Activated CD4-positive, alpha-beta memory T cell treated with anti-CD3 and anti-CD28 coated beads for 36 hours (primary cell): Measurements from ENCODE around the gene THADA. TPM values are rescaled to one million over a fixed set of nuclear protein-coding genes. Genes with fewer than 3 reads are reported as not detected.
"Not testable (repeated sequence)": the region's sequence is repeated elsewhere in the genome, so short reads cannot be mapped to it uniquely, and the experiment has no call there.

Source experiments
- CTCF ChIA-PET: fragments of 350-600 bp; sonication (Branson Sonifier 250); formaldehyde crosslinking; loops from one replicate; lab custom pipeline; 2021; ENCODE audit warnings: antibody characterized with exemption, inconsistent platforms; lab: Charles Lee
- POLR2A ChIA-PET: fragments of 350-600 bp; sonication (Branson Sonifier 250); formaldehyde crosslinking; loops from one replicate; lab custom pipeline; 2021; ENCODE audit warnings: antibody characterized with exemption; lab: Charles Lee
- DNase-seq: peaks from one replicate; pipeline ENCODE4 v3.0.0-alpha.2; 2020
- H3K27ac Mint-ChIP-seq: one replicate; pipeline ENCODE4 v1.8.0; 2021; ENCODE audit warnings: mixed read lengths
- H3K27me3 Mint-ChIP-seq: one replicate; pipeline ENCODE4 v1.8.0; 2021; ENCODE audit warnings: mixed read lengths
- H3K36me3 Mint-ChIP-seq: one replicate; pipeline ENCODE4 v1.8.0; 2021; ENCODE audit warnings: mixed read lengths
- H3K4me1 Mint-ChIP-seq: one replicate; pipeline ENCODE4 v1.8.0; 2021; ENCODE audit warnings: low read depth, mixed read lengths
- H3K4me3 Mint-ChIP-seq: one replicate; pipeline ENCODE4 v1.8.0; 2021; ENCODE audit warnings: mild to moderate bottlenecking, mixed read lengths
- H3K9me3 Mint-ChIP-seq: one replicate; pipeline ENCODE4 v1.8.0; 2021; ENCODE audit warnings: mixed read lengths
- intact Hi-C: fragments of 100-400 bp; cut with micrococcal nuclease; formaldehyde crosslinking; loops from one replicate; pipeline ENCODE4 v1.15.1; 2023
- total RNA-seq, 2 experiments: library from RNA; stranded (reverse); gene quantifications; one replicate each; pipeline ENCODE4 v1.2.3, GENCODE V29; 2021

Gene THADA
- total RNA-seq, 2 experiments from 2014 or later, result 39.0 to 46.6 TPM

DNA sequence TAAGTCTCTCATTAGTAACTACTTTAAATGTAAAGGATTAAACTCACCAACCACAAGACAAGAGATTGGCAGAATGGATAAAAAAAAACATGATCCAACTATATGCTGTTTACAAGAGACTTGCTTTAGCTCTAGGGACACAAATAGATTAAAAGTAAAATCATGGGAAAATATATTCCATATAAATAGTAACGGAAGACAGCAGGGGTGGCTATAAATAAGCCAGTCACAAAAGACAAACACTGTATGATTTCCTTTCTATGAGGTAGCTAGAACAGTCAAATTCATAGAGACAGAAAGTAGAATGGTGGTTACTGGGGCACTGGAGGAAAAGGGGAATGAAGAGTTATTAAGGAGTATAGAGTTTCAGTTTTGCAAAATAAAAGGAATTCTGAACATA, 145.2 kb downstream of the THADA start:
- intact Hi-C loops, result no loop called here
- H3K36me3 Mint-ChIP-seq, result peaks cover 35% of the 10 kb centered on the region
- H3K27me3 Mint-ChIP-seq, result no peaks in the 10 kb centered on the region
- H3K9me3 Mint-ChIP-seq, result no peaks in the 10 kb centered on the region
- no peak overlapping the region for H3K27ac Mint-ChIP-seq
- no peak overlapping the region for H3K4me3 Mint-ChIP-seq
- peaks cover 3% of the 10 kb centered on the region for H3K4me1 Mint-ChIP-seq
- no peak for DNase-seq
- POLR2A ChIA-PET, result interaction anchor here (0.6 kb wide), 1 partner anchor 587 kb away, joined by 3 read pairs; no protein-coding TSS in a partner anchor
- CTCF ChIA-PET, result no interaction called here

DNA sequence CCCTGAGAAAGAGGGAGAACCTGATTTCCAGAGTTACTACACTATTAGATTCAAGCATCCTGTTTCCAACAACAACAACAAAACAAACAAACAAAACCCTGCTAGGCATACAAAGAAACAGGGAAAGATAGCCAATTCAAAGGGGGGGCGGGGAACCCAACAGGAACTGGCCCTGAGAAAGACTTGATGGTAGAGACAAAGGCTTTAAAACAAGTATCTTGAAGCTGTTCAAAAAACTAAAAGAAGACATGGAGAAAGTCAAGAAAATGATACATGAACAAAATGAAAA, 147.1 kb downstream of the THADA start:
- no peak for DNase-seq
- H3K4me3 Mint-ChIP-seq, result no peak overlapping the region
- H3K4me1 Mint-ChIP-seq, result peaks cover 3% of the 10 kb centered on the region
- intact Hi-C loops, result no loop called here
- H3K36me3 Mint-ChIP-seq, result peaks cover 35% of the 10 kb centered on the region
- H3K9me3 Mint-ChIP-seq, result no peaks in the 10 kb centered on the region
- POLR2A ChIA-PET, result no interaction called here
- H3K27me3 Mint-ChIP-seq, result no peaks in the 10 kb centered on the region
- H3K27ac Mint-ChIP-seq, result no peak overlapping the region
- CTCF ChIA-PET, result no interaction called here

DNA sequence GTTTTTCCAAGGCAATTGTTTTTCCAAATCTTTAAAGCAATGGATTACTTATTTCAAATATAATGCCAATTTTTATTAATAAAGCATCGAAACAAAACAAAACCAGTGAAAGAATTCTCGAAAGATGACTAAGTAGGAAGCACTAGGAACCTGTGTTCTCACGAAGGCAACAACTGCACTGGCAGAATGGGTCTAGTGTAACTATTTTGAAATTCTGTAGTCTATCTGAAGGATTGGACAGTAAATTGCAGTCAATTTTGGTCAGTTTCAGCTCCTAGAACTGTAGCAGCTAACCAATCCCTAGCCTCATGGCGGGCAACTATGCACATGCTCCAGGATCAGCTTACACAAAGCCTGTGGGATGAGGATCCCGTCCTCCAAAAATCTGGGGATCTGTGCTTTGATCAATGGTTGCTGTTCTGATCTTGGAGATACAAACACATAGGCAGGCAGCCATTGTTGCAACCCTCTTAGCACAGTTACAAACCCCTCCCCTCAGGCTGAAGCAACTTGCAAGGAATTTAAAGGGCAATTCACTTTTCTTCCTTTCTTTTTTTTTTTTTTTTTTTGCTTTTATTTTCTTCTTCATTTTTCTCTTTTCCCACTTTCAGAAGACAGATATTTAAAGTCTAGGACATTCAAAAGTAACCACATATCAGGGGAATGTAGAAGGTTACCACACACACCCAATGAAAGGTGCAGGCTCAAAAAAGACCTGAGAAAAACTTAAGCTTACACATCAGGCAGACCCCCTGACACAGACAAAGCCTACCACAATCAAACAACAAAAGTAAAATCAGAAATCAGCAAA, 147.6 kb downstream of the THADA start:
- Mint-ChIP-seq H3K4me1 (peaks cover 3% of the 10 kb centered on the region), H3K27ac (no peak overlapping the region), H3K36me3 (peaks cover 35% of the 10 kb centered on the region), H3K9me3 (no peaks in the 10 kb centered on the region), H3K27me3 (no peaks in the 10 kb centered on the region), H3K4me3 (no peak overlapping the region)
- DNase-seq, result no peak
- POLR2A ChIA-PET, result no interaction called here
- intact Hi-C loops, result no loop called here
- CTCF ChIA-PET, result interaction anchor here (0.6 kb wide), 1 partner anchor 219 kb away, joined by 4 read pairs; no protein-coding TSS in a partner anchor

DNA sequence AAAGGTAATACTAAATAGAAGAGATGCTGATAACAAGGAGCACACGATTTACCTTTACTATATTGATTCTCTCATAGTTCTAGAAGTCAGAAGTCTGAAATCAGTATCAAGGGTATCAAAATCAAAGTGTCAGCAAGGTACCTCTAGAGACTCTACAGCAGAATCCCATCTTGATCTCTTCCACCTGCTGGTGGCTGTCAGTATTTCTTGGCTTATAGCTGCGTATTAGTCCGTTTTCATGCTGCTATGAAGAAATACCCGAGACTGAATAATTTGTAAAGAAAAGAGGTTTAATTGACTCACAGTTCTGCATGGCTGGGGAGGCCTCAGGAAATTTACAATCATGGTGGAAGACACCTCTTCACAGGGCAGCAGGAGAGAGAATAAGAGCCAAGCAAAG, 149.1 kb downstream of the THADA start:
- DNase-seq, H3K27me3 Mint-ChIP-seq: not testable (repeated sequence)

DNA sequence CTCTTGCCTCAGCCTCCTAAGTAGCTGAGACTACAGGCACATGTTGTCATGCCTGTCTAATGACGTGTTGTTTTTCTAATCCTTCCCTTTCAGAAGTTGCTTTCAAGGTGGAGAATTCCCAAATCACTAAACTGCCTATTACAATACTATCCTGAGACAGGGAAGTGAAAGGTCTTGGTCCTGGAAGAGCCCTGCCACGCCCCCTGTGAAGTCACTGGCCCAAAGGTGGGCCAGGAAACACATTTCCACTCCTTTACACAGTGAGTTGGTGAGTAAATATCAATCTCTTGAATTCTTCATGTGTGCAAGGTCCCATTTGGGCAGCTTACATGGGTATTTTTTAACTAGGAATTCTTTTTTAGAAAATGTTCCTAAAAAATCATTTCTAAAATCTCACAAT, 150.1 kb downstream of the THADA start:
- no peak for DNase-seq
- CTCF ChIA-PET, result no interaction called here
- POLR2A ChIA-PET, result no interaction called here
- Mint-ChIP-seq H3K4me1 (no peaks in the 10 kb centered on the region), H3K27ac (no peak overlapping the region), H3K36me3 (peaks cover 28% of the 10 kb centered on the region), H3K4me3 (no peak overlapping the region), H3K27me3 (no peaks in the 10 kb centered on the region), H3K9me3 (no peaks in the 10 kb centered on the region)
- intact Hi-C loops, result no loop called here

More for the DNA sequence above, 149.1 kb downstream of the THADA start:
- POLR2A ChIA-PET, H3K9me3 Mint-ChIP-seq, H3K4me3 Mint-ChIP-seq, H3K4me1 Mint-ChIP-seq, H3K27ac Mint-ChIP-seq, CTCF ChIA-PET, intact Hi-C loops: not testable (repeated sequence)
- peaks cover 32% of the 10 kb centered on the region for H3K36me3 Mint-ChIP-seq

DNA sequence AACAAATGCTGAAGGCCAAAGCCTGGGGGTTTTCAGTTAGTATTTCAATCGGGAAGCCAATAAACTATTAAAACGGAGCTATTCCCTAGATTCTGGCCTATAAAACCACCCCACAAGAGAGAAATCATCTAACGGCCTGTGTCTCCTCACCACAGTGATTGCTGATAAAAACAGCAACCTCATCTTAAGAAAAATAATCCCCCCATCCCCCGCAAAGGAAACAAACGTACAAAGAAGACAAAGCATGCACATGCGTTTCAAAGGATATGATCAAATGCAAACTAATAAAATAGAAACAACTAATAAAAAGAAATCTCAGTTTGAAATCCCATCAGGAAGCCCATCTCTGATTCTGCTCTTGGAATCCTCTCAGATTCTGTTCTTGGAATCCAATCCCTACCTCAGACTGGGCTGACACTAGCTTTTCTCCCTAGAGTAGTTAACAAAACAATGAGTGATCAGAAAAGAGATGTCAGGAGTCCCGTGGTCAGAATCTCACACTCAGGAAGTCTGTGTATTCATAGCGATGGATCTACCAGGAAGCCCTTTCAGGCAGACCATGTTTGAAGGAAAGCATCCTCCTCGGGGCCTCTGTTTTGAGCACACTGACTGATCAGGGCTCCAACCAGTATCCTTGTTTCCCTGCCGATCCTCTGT, 150.7 kb downstream of the THADA start:
- Mint-ChIP-seq H3K27ac (no peak overlapping the region), H3K9me3 (no peaks in the 10 kb centered on the region), H3K27me3 (no peaks in the 10 kb centered on the region), H3K36me3 (peaks cover 22% of the 10 kb centered on the region), H3K4me3 (no peak overlapping the region), H3K4me1 (no peaks in the 10 kb centered on the region)
- POLR2A ChIA-PET, result no interaction called here
- intact Hi-C loops, result no loop called here
- DNase-seq, result no peak
- CTCF ChIA-PET, result interaction anchor here (1.2 to 1.4 kb wide), 2 partner anchors 34 to 132 kb away, joined by 4 to 5 read pairs; no protein-coding TSS in a partner anchor

DNA sequence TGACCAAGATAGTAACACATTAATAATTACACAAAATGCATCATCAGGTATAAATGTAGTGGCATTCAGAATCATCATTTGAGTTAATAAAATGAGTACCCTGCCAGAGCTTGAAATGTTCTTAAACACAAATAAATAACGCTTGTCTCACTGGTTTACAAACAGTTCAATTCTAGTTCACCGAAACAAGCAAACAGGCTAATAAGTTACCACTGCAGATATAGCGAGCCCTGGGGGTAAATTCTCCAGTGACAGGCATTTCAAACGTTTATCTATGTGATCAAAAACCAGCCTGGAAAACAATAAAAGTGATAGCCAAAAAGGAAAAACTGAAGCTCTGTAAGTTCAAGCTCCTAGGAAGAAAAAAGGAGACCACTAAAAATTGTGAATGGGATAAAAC, 152.6 kb downstream of the THADA start:
- H3K36me3 Mint-ChIP-seq, result peaks cover 15% of the 10 kb centered on the region
- H3K4me1 Mint-ChIP-seq, result peaks cover 2% of the 10 kb centered on the region
- H3K27me3 Mint-ChIP-seq, result no peaks in the 10 kb centered on the region
- intact Hi-C loops, result no loop called here
- H3K4me3 Mint-ChIP-seq, result no peak overlapping the region
- no peak for DNase-seq
- no peak overlapping the region for H3K27ac Mint-ChIP-seq
- H3K9me3 Mint-ChIP-seq, result no peaks in the 10 kb centered on the region
- CTCF ChIA-PET, result interaction anchor here (0.7 to 0.8 kb wide), 2 partner anchors 41 to 214 kb away, joined by 3 read pairs; no protein-coding TSS in a partner anchor
- POLR2A ChIA-PET, result no interaction called here

DNA sequence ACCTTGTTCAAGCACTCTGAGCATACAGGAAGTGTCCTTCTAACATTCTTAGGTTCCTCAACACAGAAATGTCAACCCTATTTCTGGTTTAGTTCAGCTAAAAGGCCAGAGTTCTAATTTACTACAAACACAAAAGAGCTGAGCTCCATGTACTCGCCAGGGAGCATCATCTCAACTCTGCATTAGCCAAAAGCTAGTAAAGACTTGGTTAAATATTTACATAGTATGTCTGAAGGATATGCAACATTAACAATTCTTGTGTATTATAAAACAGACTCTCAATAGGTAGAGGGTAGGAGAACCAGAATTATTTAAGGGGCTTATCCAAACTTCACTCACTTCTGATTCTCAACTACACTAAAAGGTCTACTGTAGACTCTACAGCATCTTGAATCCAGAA, 154.6 kb downstream of the THADA start:
- peaks cover 2% of the 10 kb centered on the region for H3K4me1 Mint-ChIP-seq
- H3K27ac Mint-ChIP-seq, result no peak overlapping the region
- H3K9me3 Mint-ChIP-seq, result no peaks in the 10 kb centered on the region
- POLR2A ChIA-PET, result no interaction called here
- intact Hi-C loops, result no loop called here
- no peak for DNase-seq
- H3K27me3 Mint-ChIP-seq, result no peaks in the 10 kb centered on the region
- H3K4me3 Mint-ChIP-seq, result no peak overlapping the region
- CTCF ChIA-PET, result no interaction called here
- H3K36me3 Mint-ChIP-seq, result peaks cover 15% of the 10 kb centered on the region

DNA sequence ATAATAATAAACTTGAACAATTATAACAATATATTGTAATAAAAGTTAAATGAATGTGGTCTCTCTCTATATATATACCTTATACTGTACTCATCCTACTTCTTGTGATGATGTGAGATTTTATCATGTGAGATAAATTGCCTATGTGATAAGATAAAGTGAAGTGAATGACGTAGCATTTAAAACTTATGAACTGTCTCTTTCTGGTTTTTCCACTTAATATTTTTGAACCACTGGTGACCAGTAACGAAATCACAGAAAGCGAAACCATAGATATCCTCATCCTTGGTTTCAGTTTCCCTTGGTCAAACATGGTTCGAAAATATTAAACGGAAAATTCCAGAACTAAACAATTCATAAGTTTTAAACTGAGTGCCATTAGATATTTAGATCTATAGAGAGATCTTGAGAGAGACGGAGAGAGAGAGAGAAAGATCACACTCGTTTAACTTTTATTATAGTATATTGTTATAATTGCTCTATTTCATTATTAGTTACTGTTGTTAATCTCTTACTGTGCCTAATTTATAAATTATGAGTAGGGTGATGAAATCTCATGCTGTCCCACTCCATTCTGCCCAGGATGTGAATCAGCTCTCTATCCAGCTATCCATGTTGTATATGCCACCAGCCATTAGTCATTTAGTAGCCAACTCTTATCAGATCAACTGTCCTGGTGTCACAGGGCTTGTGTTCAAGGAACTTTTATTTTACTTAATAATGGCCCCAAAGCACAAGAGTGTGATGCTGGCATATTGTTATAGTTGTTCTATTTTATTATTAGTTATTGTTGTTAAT, 156.8 kb downstream of the THADA start:
- CTCF ChIA-PET, result no interaction called here
- H3K27ac Mint-ChIP-seq, result no peak overlapping the region
- no peaks in the 10 kb centered on the region for H3K9me3 Mint-ChIP-seq
- intact Hi-C loops, result no loop called here
- no peaks in the 10 kb centered on the region for H3K27me3 Mint-ChIP-seq
- H3K36me3 Mint-ChIP-seq, result peaks cover 17% of the 10 kb centered on the region
- POLR2A ChIA-PET, result no interaction called here
- peaks cover 2% of the 10 kb centered on the region for H3K4me1 Mint-ChIP-seq
- no peak overlapping the region for H3K4me3 Mint-ChIP-seq
- no peak for DNase-seq

DNA sequence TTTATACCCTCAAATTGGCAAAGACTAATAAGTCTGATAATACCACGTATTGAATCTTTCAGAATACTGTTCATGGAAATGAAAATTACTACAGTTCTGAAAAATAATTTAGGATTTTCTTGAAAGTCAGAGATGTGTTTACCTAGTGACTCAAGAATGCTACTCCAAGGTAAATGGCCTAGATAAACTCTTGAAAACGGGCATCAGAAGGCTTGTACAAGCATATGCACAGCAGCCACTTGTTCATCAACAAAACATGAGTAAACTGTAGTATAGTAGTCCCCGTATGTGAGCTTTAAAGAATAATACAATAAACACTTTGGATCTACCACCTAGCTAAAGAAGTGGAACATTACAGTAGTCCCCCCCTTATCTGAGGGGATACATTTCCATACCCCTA, 157.5 kb downstream of the THADA start:
- CTCF ChIA-PET, result no interaction called here
- H3K27me3 Mint-ChIP-seq, result no peaks in the 10 kb centered on the region

DNA sequence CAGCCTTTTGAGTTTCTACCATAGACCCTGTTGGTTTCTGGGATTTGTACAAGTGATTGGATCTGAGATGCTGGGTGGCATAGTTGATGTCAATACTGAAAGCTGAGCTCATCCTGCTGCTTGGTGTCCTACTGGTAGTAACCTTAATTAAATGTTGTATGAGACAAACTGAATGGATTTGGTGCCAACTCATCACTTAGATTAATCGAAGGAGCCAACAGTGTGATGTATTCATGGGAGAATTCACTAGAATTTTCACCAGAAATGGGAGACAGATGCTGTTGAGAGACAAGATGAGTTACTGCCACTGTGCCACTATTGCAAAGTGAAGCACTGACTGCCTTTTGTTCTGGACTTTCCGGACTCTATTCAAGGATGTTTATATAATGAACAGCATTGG, 158.5 kb downstream of the THADA start:
- CTCF ChIA-PET, result no interaction called here
- H3K27me3 Mint-ChIP-seq, result no peaks in the 10 kb centered on the region

More for the DNA sequence above, 157.5 kb downstream of the THADA start:
- Mint-ChIP-seq H3K27ac (no peak overlapping the region), H3K36me3 (peaks cover 20% of the 10 kb centered on the region), H3K4me3 (no peak overlapping the region), H3K9me3 (no peaks in the 10 kb centered on the region), H3K4me1 (peaks cover 2% of the 10 kb centered on the region)
- no peak for DNase-seq
- intact Hi-C loops, result no loop called here
- POLR2A ChIA-PET, result no interaction called here

DNA sequence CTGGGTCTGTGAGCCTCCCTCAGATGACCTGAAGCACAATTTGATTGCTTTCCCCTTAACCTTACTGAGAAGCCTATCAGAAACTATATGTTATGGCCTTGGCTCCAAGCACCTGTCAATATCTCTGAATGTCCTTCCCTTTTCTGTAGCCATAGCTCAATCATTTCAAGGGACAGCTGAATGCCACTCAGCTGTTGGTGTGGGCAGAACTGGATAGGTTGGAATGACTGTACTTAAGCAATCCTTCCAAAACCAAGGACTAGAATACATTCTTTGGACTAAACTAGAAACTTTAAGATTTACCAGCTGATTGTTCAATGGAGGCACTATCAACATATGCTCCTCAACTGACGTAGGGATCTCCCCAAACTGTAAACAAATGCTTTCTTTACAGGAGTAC, 159.4 kb downstream of the THADA start:
- Mint-ChIP-seq H3K4me3 (no peak overlapping the region), H3K9me3 (no peaks in the 10 kb centered on the region), H3K27ac (no peak overlapping the region), H3K4me1 (peaks cover 2% of the 10 kb centered on the region), H3K36me3 (peaks cover 21% of the 10 kb centered on the region), H3K27me3 (no peaks in the 10 kb centered on the region)
- DNase-seq, result no peak
- intact Hi-C loops, result no loop called here
- POLR2A ChIA-PET, result no interaction called here
- CTCF ChIA-PET, result no interaction called here

More for the DNA sequence above, 158.5 kb downstream of the THADA start:
- Mint-ChIP-seq H3K36me3 (peaks cover 25% of the 10 kb centered on the region), H3K27ac (no peak overlapping the region), H3K9me3 (no peaks in the 10 kb centered on the region), H3K4me1 (peaks cover 2% of the 10 kb centered on the region), H3K4me3 (no peak overlapping the region)
- intact Hi-C loops, result no loop called here
- DNase-seq, result no peak
- POLR2A ChIA-PET, result no interaction called here
